A549 (cell line): Measurements from ENCODE around the gene INHBC. TPM values are rescaled to one million over a fixed set of nuclear protein-coding genes. Genes with fewer than 3 reads are reported as not detected.
A peak's percentile ranks its signal among the peaks of the same experiment; 100 is the strongest.

ENCODE experiments used
- ATAC-seq, 2 experiments: fragments of 200-7000 bp in 1 of 2; fragments of >200 bp in 1 of 2; cut with Nextera tagmentation in 1 of 2; cut with Tn5 transposase in 1 of 2; 3 replicates each; pipeline versions ENCODE4 v1.8.0 to v1.9.1; 2018 to 2020; ENCODE audit warnings: mild to moderate bottlenecking in 1 of 2, moderate library complexity in 1 of 2
- CTCF ChIA-PET: fragments of 300-600 bp; sonication (Branson Sonifier 250); formaldehyde crosslinking; extraction: SDS; loops from one replicate; lab custom pipeline; 2021; ENCODE audit warnings: antibody characterized with exemption, inconsistent platforms; lab: Yijun Ruan, JAX
- POLR2A ChIA-PET: fragments of 350-600 bp; formaldehyde crosslinking; extraction: SDS; loops from one replicate; lab custom pipeline; 2021; ENCODE audit warnings: antibody characterized with exemption, inconsistent platforms; lab: Yijun Ruan, JAX
- DNase-seq, 2 experiments: peaks; one replicate each; pipeline versions ENCODE4 v3.0.0 to v3.0.0-alpha.2; 2011 to 2016; ENCODE audit warnings: low read depth in 1 of 2, low spot score in 1 of 2
- FAIRE-seq: peaks from 2 replicates; lab custom pipeline; 2011; peaks lifted over from hg19 to GRCh38; lab: Jason Lieb, UNC
- H3K27ac ChIP-seq, 2 experiments: fragments of >200 bp; sonication (Bioruptor Twin); formaldehyde crosslinking; 3 replicates each; pipeline ENCODE4 v1.5.1; 2016 to 2017
- H3K4me1 ChIP-seq: fragments of >200 bp; sonication (Bioruptor Twin); formaldehyde crosslinking; 3 replicates; pipeline ENCODE4 v1.6.1; 2016
- H3K4me2 ChIP-seq: fragments of >200 bp; sonication (Bioruptor Twin); formaldehyde crosslinking; 3 replicates; pipeline ENCODE4 v1.6.1; 2016
- H3K4me3 ChIP-seq: fragments of >200 bp; sonication (Bioruptor Twin); formaldehyde crosslinking; 3 replicates; pipeline ENCODE4 v1.5.1; 2016
- H3K9me3 ChIP-seq: fragments of >200 bp; sonication (Bioruptor Twin); formaldehyde crosslinking; 3 replicates; pipeline ENCODE4 v1.6.1; 2016
- CEBPB ChIP-seq, 2 experiments: fragments of >200 bp in 1 of 2; sonication (Bioruptor Twin) in 1 of 2; formaldehyde crosslinking in 1 of 2; IDR thresholded peaks; 2 replicates each; pipeline ENCODE4 v1.6.1; 2012 to 2016
- CHD2 ChIP-seq: fragments of 150-350 bp; IDR thresholded peaks from 2 replicates; pipeline ENCODE4 v1.6.1; 2014; ENCODE audit warnings: low read length; ENCODE audit not compliant: partially characterized antibody
- EHMT2 ChIP-seq: fragments of 200-600 bp; sonication (generic); IDR thresholded peaks from 2 replicates; pipeline ENCODE4 v1.6.1; 2016; ENCODE audit warnings: antibody characterized with exemption, low read depth, mild to moderate bottlenecking, moderate library complexity
- FOSL2 ChIP-seq, 2 experiments: fragments of 450-650 bp in 1 of 2; fragments of >200 bp in 1 of 2; sonication (Bioruptor Twin) in 1 of 2; formaldehyde crosslinking; IDR thresholded peaks; 2 replicates each; pipeline versions ENCODE4 v1.5.0 to v1.6.1; 2016 to 2020; ENCODE audit warnings: mild to moderate bottlenecking in 1 of 2, moderate library complexity in 1 of 2
- HES2 ChIP-seq: fragments of >200 bp; sonication (Bioruptor Twin); formaldehyde crosslinking; IDR thresholded peaks from 2 replicates; pipeline ENCODE4 v1.6.1; 2016
- HEYL ChIP-seq: fragments of 250-450 bp; sonication (Bioruptor Pico); IDR thresholded peaks from 2 replicates; pipeline ENCODE4 v1.8.0; 2021; ENCODE audit warnings: mild to moderate bottlenecking, moderate library complexity
- HMGXB4 ChIP-seq: fragments of 250-450 bp; sonication (Bioruptor Pico); IDR thresholded peaks from 2 replicates; pipeline ENCODE4 v1.5.0; 2021; ENCODE audit warnings: mild to moderate bottlenecking, moderate library complexity, borderline replicate concordance
- HOXA7 ChIP-seq: fragments of 250-450 bp; sonication (Bioruptor Pico); IDR thresholded peaks from 2 replicates; pipeline ENCODE4 v1.5.0; 2020; ENCODE audit warnings: mild to moderate bottlenecking, moderate library complexity
- JUNB ChIP-seq: fragments of >200 bp; sonication (Bioruptor Twin); formaldehyde crosslinking; IDR thresholded peaks from 2 replicates; pipeline ENCODE4 v1.6.1; 2016
- KDM1A ChIP-seq: fragments of 200-600 bp; sonication (generic); IDR thresholded peaks from 2 replicates; pipeline ENCODE4 v1.6.1; 2016; ENCODE audit warnings: low read depth, mild to moderate bottlenecking
- MAFK ChIP-seq: fragments of 450-650 bp; IDR thresholded peaks from 2 replicates; pipeline ENCODE4 v1.6.1; 2014; ENCODE audit not compliant: partially characterized antibody
- MAZ ChIP-seq: fragments of 150-350 bp; IDR thresholded peaks from 2 replicates; pipeline ENCODE4 v1.6.1; 2014; ENCODE audit warnings: antibody characterized with exemption, low read depth, low read length, borderline replicate concordance
- NFE2L2 ChIP-seq: fragments of 150-350 bp; conservative IDR thresholded peaks from 2 replicates; pipeline ENCODE4 v1.6.1; 2014; ENCODE audit warnings: low read length
- PHF8 ChIP-seq: fragments of 200-600 bp; sonication (generic); IDR thresholded peaks from 2 replicates; pipeline ENCODE4 v1.6.1; 2016; ENCODE audit warnings: low read depth, mild to moderate bottlenecking, antibody characterized with exemption, moderate library complexity, borderline replicate concordance
- RARB ChIP-seq: fragments of 250-450 bp; sonication (Bioruptor Pico); IDR thresholded peaks from 2 replicates; pipeline ENCODE4 v1.8.0; 2021; ENCODE audit warnings: mild to moderate bottlenecking, moderate library complexity
- RCOR1 ChIP-seq: fragments of 150-350 bp; IDR thresholded peaks from 2 replicates; pipeline ENCODE4 v1.6.1; 2014; ENCODE audit warnings: antibody characterized with exemption, low read length, low read depth
- RNF2 ChIP-seq: fragments of 200-600 bp; sonication (generic); IDR thresholded peaks from 2 replicates; pipeline ENCODE4 v1.6.1; 2016; ENCODE audit warnings: low read depth, mild to moderate bottlenecking, antibody characterized with exemption, moderate library complexity, borderline replicate concordance
- TFCP2L1 ChIP-seq: fragments of 250-450 bp; sonication (Bioruptor Pico); IDR thresholded peaks from 2 replicates; pipeline ENCODE4 v1.5.0; 2021; ENCODE audit warnings: mild to moderate bottlenecking
- TP53 ChIP-seq: fragments of 250-450 bp; sonication (Bioruptor Pico); IDR thresholded peaks from 2 replicates; pipeline ENCODE4 v1.5.0; 2021; ENCODE audit warnings: mild to moderate bottlenecking, moderate library complexity
- USF2 ChIP-seq: fragments of 450-650 bp; IDR thresholded peaks from 2 replicates; pipeline ENCODE4 v1.6.1; 2014; ENCODE audit warnings: antibody characterized with exemption
- ZFP36 ChIP-seq: fragments of 450-650 bp; IDR thresholded peaks from 2 replicates; pipeline ENCODE4 v1.6.1; 2014; ENCODE audit warnings: borderline replicate concordance; ENCODE audit not compliant: partially characterized antibody
- WGBS: methylation state at CpG from one replicate; pipeline ENCODE4 v1.1.6; 2017; ENCODE audit errors: missing lambda C conversion rate; 5-methylcytosine and 5-hydroxymethylcytosine counted together
- polyA plus RNA-seq, 4 experiments: library from polyadenylated mRNA; depleted of rRNA in 3 of 4; stranded (reverse); fragments of >200 nt; fragmentation: RNase III in 1 of 4; extraction: RNeasy Plus Mini Kit Qiagen cat#74134 plus additional on column Dnase treatment in 1 of 4; gene quantifications; 2 replicates in 3 of 4; 3 replicates in 1 of 4; pipeline ENCODE4 v1.2.3, GENCODE V29; 2011 to 2017

INHBC gene
- polyA plus RNA-seq, 2 of the 4 experiments (the other 2 are of a cell fraction), result 0.08 TPM; not detected in 1

- ChIA-PET CTCF (interaction anchor here (1.4 kb wide), 1 partner anchor 41 kb away, joined by 5 read pairs; no protein-coding TSS in a partner anchor), POLR2A (no interaction called here)
- no peak overlapping the region for H3K27ac ChIP-seq
- FAIRE-seq (no peak), DNase-seq (no peak), ATAC-seq (no peak)
- H3K9me3 ChIP-seq, result no peaks in the 10 kb centered on the region
- 94% methylated on average over 2 of the region's 2 CpGs for WGBS
- no peak overlapping the region for H3K4me2 ChIP-seq
- H3K4me1 ChIP-seq, result peaks cover 15% of the 10 kb centered on the region
- TF ChIP-seq MAZ (no peak), HES2 (no peak), ZFP36 (no peak), RARB (no peak), HEYL (CRISPR knock-in tag) (no peak), USF2 (no peak), EHMT2 (no peak), MAFK (no peak), JUNB (no peak), TFCP2L1 (CRISPR knock-in tag) (no peak), TP53 (CRISPR knock-in tag) (no peak), KDM1A (no peak), HOXA7 (CRISPR knock-in tag) (no peak), RNF2 (no peak), NFE2L2 (no peak), HMGXB4 (CRISPR knock-in tag) (no peak), RCOR1 (no peak)
- no peak overlapping the region for H3K4me3 ChIP-seq
Observed at GRCh38 chr12:57415088-57415487, 19.5 kb upstream of the INHBC start.

- no peak for FAIRE-seq
- CTCF ChIA-PET, result interaction anchor here (0.9 to 3.5 kb wide), 4 partner anchors 36 to 659 kb away, joined by 3 to 21 read pairs (median 3); no protein-coding TSS in a partner anchor
- 72% methylated on average over 8 of the region's 8 CpGs for WGBS
- POLR2A ChIA-PET, result no interaction called here
- H3K4me1 ChIP-seq, result peaks cover 15% of the 10 kb centered on the region
- no peak for TF ChIP-seq CEBPB (IDR thresholded peaks at IDR 0.05)
- no peak for TF ChIP-seq FOSL2 (IDR thresholded peaks at IDR 0.05)
- TF ChIP-seq FOSL2 (CRISPR knock-in tag; IDR thresholded peaks at IDR 0.05), result peak; percentile 12; the same call in 1 of the 2 replicates
- peak overlapping the region; percentile 26; the same call in 2 of the 3 replicates for H3K4me2 ChIP-seq
- H3K9me3 ChIP-seq, result no peaks in the 10 kb centered on the region
- H3K27ac ChIP-seq, result peak overlapping the region in 1 of 2 experiments; percentile 74; a peak in 3 of 6 replicates
- ATAC-seq, result peak in 1 of 2 experiments; percentile 76; a peak in 3 of 6 replicates
- H3K4me3 ChIP-seq, result no peak overlapping the region
- peak in 1 of 2 experiments; percentile 30 for DNase-seq
Observed at GRCh38 chr12:57416039-57416996, 18.3 kb upstream of the INHBC start.

- Histone ChIP-seq H3K4me2 (no peak overlapping the region), H3K4me1 (peaks cover 15% of the 10 kb centered on the region), H3K4me3 (no peak overlapping the region), H3K27ac (no peak overlapping the region), H3K9me3 (no peaks in the 10 kb centered on the region)
- 98% methylated on average over 9 of the region's 9 CpGs for WGBS
- DNase-seq (no peak), ATAC-seq (no peak), FAIRE-seq (no peak)
- ChIA-PET CTCF (interaction anchor here (0.6 to 3.5 kb wide), 11 partner anchors 8 to 174 kb away, joined by 3 to 21 read pairs (median 4); partner anchors contain the start of gene INHBC), POLR2A (no interaction called here)
- no peak for TF ChIP-seq PHF8
- TF ChIP-seq CHD2, result no peak
- no peak for TF ChIP-seq RARB
Observed at GRCh38 chr12:57418255-57418654, 16.3 kb upstream of the INHBC start.
